Skeletal muscle satellite cell (primary cell): ENCODE results near the gene BAZ1A.

ENCODE experiments used
- H3K27me3 ChIP-seq: 2 replicates; pipeline ENCODE4 v1.7.0; 2013; ENCODE audit warnings: low read length; ENCODE audit not compliant: control insufficient read depth, insufficient read depth
- H3K36me3 ChIP-seq: 2 replicates; pipeline ENCODE4 v1.7.0; 2013; ENCODE audit warnings: mild to moderate bottlenecking, control low read depth, low read length; ENCODE audit not compliant: insufficient read depth
- H3K4me1 ChIP-seq: 2 replicates; pipeline ENCODE4 v1.7.0; 2013; ENCODE audit warnings: low read length; ENCODE audit not compliant: control insufficient read depth, insufficient read depth
- H3K4me2 ChIP-seq: 2 replicates; pipeline ENCODE4 v1.7.0; 2013; ENCODE audit warnings: mild to moderate bottlenecking, low read length
- H3K4me3 ChIP-seq: 2 replicates; pipeline ENCODE4 v1.7.0; 2013; ENCODE audit warnings: low read length
- H3K9ac ChIP-seq: 2 replicates; pipeline ENCODE4 v1.7.0; 2013; ENCODE audit warnings: mild to moderate bottlenecking, low read depth, low read length, moderate library complexity
- H3K9me3 ChIP-seq: replicated peaks from 2 replicates; pipeline ENCODE4 v1.7.0; 2013; ENCODE audit warnings: mild to moderate bottlenecking, control low read depth, low read length

BAZ1A gene

DNA sequence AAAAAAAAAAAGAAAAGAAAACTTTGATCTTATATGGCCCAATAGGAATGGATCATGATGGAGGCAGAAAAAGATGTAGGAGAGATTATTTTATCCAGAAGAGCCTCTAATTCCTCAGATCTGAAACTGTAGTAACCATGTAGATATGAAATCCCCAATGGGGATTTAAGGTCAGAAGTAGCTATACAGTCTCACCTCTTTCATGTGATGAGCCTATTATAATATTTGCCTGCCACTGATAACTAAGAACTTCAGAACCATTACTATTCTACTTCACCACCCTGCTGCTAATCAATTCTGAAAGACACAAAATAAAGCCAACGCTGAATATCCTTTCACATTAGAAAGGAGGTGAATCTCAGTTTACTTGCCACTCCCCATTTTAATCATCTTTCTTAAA lies 29.3 kb downstream of the BAZ1A start:
- no peaks in the 10 kb centered on the region for H3K9me3 ChIP-seq
- H3K36me3 ChIP-seq, result peaks cover 9% of the 10 kb centered on the region
- no peak overlapping the region for H3K9ac ChIP-seq
- no peaks in the 10 kb centered on the region for H3K27me3 ChIP-seq
- H3K4me2 ChIP-seq, result no peak overlapping the region
- H3K4me1 ChIP-seq, result peaks cover 14% of the 10 kb centered on the region
- no peak overlapping the region for H3K4me3 ChIP-seq

DNA sequence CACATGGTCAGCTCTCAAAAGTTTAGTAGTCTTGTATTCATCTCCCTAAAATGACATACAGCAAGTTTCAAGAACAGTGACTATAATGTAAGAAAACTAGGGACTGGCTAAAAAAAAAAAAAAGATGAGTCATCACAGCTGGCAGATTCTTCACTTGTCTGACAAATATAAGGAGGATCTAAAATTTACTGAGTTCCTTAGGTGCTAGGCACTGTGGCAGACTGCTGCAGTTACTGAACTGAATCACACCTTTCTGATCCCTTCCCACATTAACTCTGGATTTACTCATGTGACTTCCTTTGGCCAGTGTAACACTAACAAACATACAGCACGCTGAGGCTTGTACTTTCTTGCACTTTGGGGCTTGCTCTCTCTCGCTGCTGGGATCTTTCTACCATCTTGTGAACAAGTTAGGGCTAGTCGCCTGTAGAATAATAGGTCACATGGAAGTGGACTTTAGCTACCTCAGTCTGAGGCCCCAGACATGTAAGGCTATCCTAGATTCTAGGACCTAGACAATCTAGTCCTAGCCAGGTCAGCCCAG lies 32.1 kb downstream of the BAZ1A start:
- Histone ChIP-seq H3K9me3 (no peaks in the 10 kb centered on the region), H3K4me2 (peak overlapping the region; percentile 28), H3K9ac (no peak overlapping the region), H3K36me3 (peaks cover 9% of the 10 kb centered on the region), H3K27me3 (no peaks in the 10 kb centered on the region), H3K4me3 (no peak overlapping the region), H3K4me1 (peaks cover 13% of the 10 kb centered on the region)

DNA sequence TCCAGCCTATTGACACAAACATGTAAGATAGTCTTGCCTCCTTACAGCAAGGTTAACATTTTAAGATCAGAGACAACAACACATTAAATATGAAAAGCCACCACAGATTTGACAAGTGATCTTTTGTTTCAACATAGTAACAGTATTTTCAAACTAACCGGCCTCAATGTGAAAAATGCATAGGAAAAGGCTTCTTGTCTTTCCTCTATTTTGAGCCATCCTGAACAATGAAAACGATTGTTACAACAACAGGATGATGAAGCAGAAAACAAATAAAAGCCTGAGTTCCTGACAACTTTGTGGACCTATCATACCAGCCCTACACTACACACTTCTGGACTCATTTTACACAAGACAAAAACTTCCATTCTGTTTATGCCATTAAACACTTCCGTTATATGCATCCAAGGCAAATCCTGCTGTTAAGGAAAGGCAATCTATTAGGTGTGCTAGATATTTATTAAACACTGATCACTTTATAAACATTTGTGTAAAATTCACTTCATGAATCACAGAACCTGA lies 37.3 kb downstream of the BAZ1A start:
- H3K9me3 ChIP-seq, result no peaks in the 10 kb centered on the region
- H3K36me3 ChIP-seq, result peaks cover 9% of the 10 kb centered on the region
- H3K4me3 ChIP-seq, result no peak overlapping the region
- no peaks in the 10 kb centered on the region for H3K27me3 ChIP-seq
- H3K9ac ChIP-seq, result no peak overlapping the region
- peaks cover 5% of the 10 kb centered on the region for H3K4me1 ChIP-seq
- H3K4me2 ChIP-seq, result no peak overlapping the region

DNA sequence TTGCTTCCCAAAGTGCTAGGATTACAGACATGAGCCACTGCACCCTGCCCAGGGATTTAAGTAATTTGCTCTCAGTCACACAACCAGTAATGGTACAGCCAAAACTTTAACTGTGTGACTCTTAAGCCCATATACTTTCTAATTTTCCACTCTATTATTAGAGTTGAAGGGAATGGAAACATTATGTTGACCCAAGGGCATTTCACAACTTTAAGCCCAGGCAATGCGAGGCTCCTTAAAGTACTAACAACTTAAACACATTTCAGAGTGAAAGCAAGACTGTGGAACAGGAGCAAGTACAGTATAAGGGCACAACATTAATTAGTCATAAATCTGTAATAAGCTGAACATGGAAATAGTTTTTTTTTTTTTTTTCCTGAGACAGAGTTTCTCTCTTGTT lies 39.8 kb downstream of the BAZ1A start:
- H3K9me3 ChIP-seq, result no peaks in the 10 kb centered on the region
- no peak overlapping the region for H3K4me2 ChIP-seq
- H3K36me3 ChIP-seq, result peaks cover 4% of the 10 kb centered on the region
- no peak overlapping the region for H3K4me3 ChIP-seq
- H3K9ac ChIP-seq, result no peak overlapping the region
- no peaks in the 10 kb centered on the region for H3K4me1 ChIP-seq
- H3K27me3 ChIP-seq, result no peaks in the 10 kb centered on the region

DNA sequence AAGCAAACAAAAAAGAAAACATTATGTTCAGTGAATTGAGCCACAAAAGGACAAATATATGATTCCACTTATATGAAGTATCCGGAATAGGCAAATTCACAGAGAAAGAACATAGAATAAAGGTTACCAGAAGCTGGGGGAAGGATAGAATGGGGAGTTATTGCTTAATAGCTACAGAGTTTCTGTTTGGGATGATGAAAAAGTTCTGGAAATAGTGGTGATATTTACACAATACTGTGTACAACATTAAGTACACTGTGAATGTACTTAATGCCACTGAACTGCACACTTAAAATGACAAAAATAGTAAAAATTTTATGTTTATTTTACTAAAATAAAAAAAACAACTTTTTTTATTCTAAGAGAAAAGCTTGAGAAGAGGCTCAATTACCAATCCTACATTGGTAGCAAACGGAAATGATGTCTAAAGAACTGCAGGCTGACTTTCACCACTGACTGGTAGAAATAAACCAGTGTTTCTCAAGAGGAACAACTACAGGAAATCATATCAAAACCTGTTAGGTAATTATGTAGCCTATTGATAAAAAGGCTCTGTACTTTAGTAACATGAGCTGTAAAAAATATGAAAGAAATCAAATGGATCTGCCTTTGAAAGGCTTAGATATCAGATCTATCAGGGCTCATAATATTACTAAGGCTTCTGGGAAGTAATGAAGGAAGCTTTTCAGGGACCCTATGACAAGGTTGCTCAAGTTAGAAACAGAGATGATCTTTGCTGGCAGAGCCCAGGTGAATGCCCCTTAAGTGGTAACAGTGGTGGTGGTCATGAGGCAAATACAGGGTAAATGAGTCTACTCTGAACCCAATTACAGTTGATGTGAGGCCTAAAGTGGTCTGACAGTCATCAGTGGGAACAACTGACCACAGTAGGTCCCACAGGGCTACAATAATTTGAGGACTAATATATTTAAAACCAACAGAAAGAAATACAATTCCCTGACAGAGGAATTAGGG lies 41.3 kb downstream of the BAZ1A start:
- H3K27me3 ChIP-seq, result no peaks in the 10 kb centered on the region
- H3K4me2 ChIP-seq, result no peak overlapping the region
- H3K9me3 ChIP-seq, result no peaks in the 10 kb centered on the region
- H3K4me3 ChIP-seq, result no peak overlapping the region
- no peaks in the 10 kb centered on the region for H3K4me1 ChIP-seq
- H3K36me3 ChIP-seq, result peaks cover 4% of the 10 kb centered on the region
- H3K9ac ChIP-seq, result no peak overlapping the region

DNA sequence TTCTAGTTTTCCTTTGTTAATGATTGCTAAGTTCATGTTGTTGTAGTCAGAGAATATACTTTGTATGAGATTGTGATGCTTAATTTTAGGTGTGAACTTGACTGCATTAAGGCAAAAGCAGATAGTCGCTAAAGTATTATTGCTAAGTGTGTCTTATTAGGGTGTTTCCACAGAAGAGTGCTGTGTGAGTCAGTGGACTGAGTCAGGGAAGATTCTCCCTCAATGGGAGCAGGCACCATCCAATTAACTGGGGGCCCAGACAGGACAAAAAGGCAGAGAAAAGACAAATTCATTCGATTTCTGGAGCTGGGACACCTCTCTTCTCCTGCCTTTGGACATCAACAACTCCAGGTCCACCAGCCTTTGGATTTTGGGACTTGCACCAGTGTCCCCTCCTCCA lies 48.5 kb downstream of the BAZ1A start:
- Histone ChIP-seq H3K4me1 (peaks cover 9% of the 10 kb centered on the region), H3K9me3 (no peaks in the 10 kb centered on the region), H3K27me3 (no peaks in the 10 kb centered on the region), H3K9ac (no peak overlapping the region), H3K36me3 (peaks cover 17% of the 10 kb centered on the region), H3K4me2 (no peak overlapping the region), H3K4me3 (no peak overlapping the region)

DNA sequence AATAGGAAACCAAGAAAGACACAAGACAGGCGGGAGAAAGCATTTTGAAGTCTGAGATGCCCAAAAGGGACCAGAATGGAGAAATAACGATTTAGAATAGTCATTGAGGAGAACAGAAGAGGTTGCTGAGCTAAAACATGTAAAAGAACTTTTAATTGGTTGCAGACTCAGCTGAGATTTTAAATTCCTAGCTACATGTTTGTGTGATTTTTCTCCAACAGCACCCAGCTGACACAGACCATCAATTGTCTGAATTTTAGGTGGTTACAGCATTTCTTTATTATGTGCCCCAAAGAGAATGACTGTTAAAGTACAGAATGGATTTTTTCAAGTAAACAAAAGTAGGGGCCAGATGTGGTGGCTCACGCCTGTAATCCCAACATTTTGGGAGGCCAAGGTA lies 50.3 kb downstream of the BAZ1A start:
- Histone ChIP-seq H3K4me3 (no peak overlapping the region), H3K36me3 (peaks cover 30% of the 10 kb centered on the region)

DNA sequence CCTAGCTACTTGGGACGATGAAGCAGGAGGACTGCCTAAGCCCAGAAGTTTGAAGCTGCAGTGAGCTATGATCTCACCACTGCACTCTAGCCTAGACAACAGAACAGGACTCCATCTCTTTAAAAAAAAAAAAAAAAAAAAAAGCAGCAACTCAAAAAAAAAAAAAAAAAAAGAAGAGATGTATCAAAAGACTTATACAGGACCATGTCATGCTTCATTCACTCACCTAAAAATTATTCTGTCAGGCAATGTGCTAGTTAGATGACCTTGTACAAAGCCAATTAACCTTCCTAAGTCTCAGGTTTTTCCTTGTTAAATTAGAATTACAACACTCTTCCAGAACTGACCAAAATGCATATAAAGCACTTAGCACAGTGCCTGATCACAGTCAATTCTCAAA lies 50.9 kb downstream of the BAZ1A start:
- Histone ChIP-seq H3K9me3 (no peaks in the 10 kb centered on the region), H3K36me3 (peaks cover 33% of the 10 kb centered on the region), H3K9ac (no peak overlapping the region), H3K4me1 (peaks cover 9% of the 10 kb centered on the region), H3K4me3 (no peak overlapping the region), H3K27me3 (no peaks in the 10 kb centered on the region), H3K4me2 (no peak overlapping the region)

More for the DNA sequence above, 50.3 kb downstream of the BAZ1A start:
- H3K4me1 ChIP-seq, result peaks cover 9% of the 10 kb centered on the region
- H3K9ac ChIP-seq, result no peak overlapping the region
- H3K27me3 ChIP-seq, result no peaks in the 10 kb centered on the region
- no peaks in the 10 kb centered on the region for H3K9me3 ChIP-seq
- no peak overlapping the region for H3K4me2 ChIP-seq

DNA sequence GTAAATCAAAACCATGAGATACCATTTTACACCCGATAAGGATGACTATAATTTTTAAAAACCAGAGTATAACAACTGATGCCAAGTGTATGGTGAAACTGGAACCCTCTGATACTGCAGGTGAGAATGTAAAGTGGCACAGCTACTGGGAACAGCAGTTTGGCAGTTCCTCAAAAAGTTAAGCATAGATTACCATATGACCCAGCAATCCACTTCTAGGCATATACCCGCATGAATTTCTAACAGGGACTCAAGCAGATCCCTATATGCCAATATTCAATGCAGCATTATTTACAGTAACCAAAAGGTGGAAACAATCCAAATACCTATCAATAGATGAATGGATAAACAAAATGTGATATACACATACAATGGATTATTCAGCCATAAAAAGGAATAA lies 57.4 kb downstream of the BAZ1A start:
- Histone ChIP-seq H3K36me3 (peaks cover 25% of the 10 kb centered on the region), H3K4me2 (no peak overlapping the region), H3K9ac (no peak overlapping the region), H3K27me3 (no peaks in the 10 kb centered on the region), H3K4me3 (no peak overlapping the region), H3K4me1 (no peaks in the 10 kb centered on the region), H3K9me3 (no peaks in the 10 kb centered on the region)

DNA sequence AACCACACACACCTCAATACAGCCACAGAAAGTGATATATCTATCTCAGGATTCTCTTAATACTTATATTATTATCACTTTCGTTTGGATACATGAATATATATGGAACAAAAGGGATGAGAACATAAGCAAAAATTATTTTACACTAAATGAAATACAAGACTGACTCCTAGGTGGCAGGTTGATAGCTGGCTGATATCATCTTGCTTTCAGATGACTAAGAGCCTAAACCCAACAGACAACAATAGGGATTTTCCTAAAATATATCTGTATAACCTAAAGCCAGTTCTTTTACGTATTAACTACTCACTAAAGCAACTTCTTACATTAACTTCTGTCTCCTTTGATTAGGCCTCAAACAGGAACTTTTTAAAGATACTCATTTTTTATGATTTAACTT lies 65.1 kb downstream of the BAZ1A start:
- Histone ChIP-seq H3K4me1 (no peaks in the 10 kb centered on the region), H3K9ac (no peak overlapping the region), H3K4me2 (no peak overlapping the region), H3K4me3 (no peak overlapping the region), H3K9me3 (no peaks in the 10 kb centered on the region), H3K27me3 (no peaks in the 10 kb centered on the region), H3K36me3 (peaks cover 21% of the 10 kb centered on the region)

DNA sequence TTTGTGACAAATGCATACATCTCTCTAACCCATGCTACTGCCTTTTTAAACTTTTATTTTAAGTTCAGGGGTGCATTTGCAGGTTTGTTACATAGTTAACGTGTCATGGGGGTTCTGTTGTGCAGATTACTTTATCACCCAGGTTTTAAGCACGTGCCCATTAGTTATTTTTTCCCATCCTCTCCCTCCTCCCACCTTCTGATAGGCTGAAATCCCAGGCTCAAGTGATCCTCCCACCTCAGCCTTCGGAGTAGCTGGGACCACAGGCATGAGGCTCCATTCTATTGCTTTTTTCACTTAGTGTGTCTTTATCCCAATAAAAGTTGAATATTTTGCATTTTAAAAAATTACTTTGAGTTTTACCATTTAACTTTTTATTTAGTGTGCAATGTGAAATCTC lies 68.9 kb downstream of the BAZ1A start:
- Histone ChIP-seq H3K27me3 (no peaks in the 10 kb centered on the region), H3K36me3 (peaks cover 34% of the 10 kb centered on the region), H3K4me2 (no peak overlapping the region), H3K9ac (no peak overlapping the region), H3K4me3 (no peak overlapping the region), H3K4me1 (no peaks in the 10 kb centered on the region), H3K9me3 (no peaks in the 10 kb centered on the region)
